GM12892 (cell line): ENCODE measurements around the gene ANHX.

Experiments
- POLR2A ChIP-seq: IDR thresholded peaks from 2 replicates; pipeline ENCODE4 v1.6.1; 2011; ENCODE audit warnings: low read depth, low read length, control low read depth
- POLR2AphosphoS5 ChIP-seq: IDR thresholded peaks from 2 replicates; pipeline ENCODE4 v1.6.1; 2011; ENCODE audit warnings: low read depth, low read length, control low read depth
- TAF1 ChIP-seq: IDR thresholded peaks from 2 replicates; pipeline ENCODE4 v1.6.1; 2011; ENCODE audit warnings: low read depth, mild to moderate bottlenecking, control low read depth, low read length, borderline replicate concordance

DNA sequence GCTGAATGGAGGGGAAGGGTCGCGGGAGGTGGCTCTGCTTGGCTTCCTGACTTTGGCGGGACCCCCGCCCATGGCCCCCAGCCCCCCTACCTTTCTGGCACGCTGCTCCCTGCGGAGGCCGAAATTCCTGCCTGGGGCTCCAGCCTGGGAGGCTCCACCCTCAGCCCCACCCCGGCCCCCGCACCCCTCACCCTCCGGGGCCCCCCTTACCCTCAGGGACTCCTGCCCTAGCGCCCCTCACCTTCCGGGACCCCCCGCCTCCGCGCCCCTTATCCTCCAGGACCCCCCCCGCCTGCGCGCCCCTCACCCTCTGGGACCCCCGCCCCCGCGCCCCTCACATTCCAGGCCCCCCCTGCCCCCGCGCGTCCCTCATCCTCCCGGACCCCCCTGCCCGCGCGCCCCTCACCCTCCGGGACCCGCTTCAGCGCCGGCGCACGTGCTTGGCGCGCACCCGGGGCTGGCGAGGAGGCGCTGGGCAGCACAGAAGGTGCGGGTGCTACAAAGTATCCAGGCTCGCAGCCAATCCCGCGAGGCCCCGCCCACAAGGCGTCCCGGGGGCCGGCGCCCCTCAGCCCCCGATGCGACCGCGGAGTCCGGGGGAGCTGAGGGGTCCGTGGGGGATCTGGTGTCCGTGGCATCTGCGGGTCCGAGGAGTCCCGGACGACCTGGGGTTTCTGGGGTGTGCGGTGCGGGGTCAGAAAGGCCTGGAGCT, at the start of gene ANHX:
- TF ChIP-seq POLR2A (no peak), POLR2AphosphoS5 (no peak), TAF1 (no peak)
